NCI-H2107 treated with DMSO at 0.1 percent for 48 hours (cell line): ENCODE measurements around the gene PDE6G.
A peak's percentile ranks its signal among the peaks of the same experiment; 100 is the strongest.

Experiments
- DNase-seq: peaks from one replicate; lab custom pipeline; 2025; ENCODE audit not compliant: unreplicated experiment; lab: John Stamatoyannopoulos, UW

PDE6G gene

GRCh38 chr17:81664051-81664470, 7.7 kb upstream of the PDE6G start:
- no peak for DNase-seq

GRCh38 chr17:81662002-81662401, 5.7 kb upstream of the PDE6G start:
- no peak for DNase-seq

- no peak for DNase-seq
Measured at GRCh38 chr17:81660441-81660840, 4.1 kb upstream of the PDE6G start.

GRCh38 chr17:81659038-81659437, 2.7 kb upstream of the PDE6G start:
- no peak for DNase-seq

GRCh38 chr17:81656835-81657234, 493 bp upstream of the PDE6G start:
- no peak for DNase-seq

- DNase-seq, result no peak
Measured at GRCh38 chr17:81655378-81656117, 794 bp downstream of the PDE6G start.

GRCh38 chr17:81652906-81653771, 3.2 kb downstream of the PDE6G start:
- no peak for DNase-seq

- no peak for DNase-seq
Measured at GRCh38 chr17:81651692-81652091, 4.7 kb downstream of the PDE6G start.

- DNase-seq, result no peak
Measured at GRCh38 chr17:81650951-81651350, 5.4 kb downstream of the PDE6G start.

GRCh38 chr17:81648707-81649085, 7.6 kb downstream of the PDE6G start:
- DNase-seq, result no peak

- DNase-seq, result no peak
Measured at GRCh38 chr17:81648013-81648706, 8.2 kb downstream of the PDE6G start.

GRCh38 chr17:81647640-81648012, 8.7 kb downstream of the PDE6G start:
- no peak for DNase-seq

- DNase-seq, result no peak
Measured at GRCh38 chr17:81646869-81647600, 9.3 kb downstream of the PDE6G start.

- DNase-seq, result no peak
Measured at GRCh38 chr17:81644976-81645952, 11.1 kb downstream of the PDE6G start.

- DNase-seq, result no peak
Measured at GRCh38 chr17:81644496-81644895, 11.8 kb downstream of the PDE6G start.

GRCh38 chr17:81641825-81642489, 14.4 kb downstream of the PDE6G start:
- no peak for DNase-seq

GRCh38 chr17:81640011-81640410, 16.3 kb downstream of the PDE6G start:
- DNase-seq, result no peak

- no peak for DNase-seq
Measured at GRCh38 chr17:81638683-81639082, 17.7 kb downstream of the PDE6G start.

GRCh38 chr17:81636505-81637288, 19.6 kb downstream of the PDE6G start, which contains the start of the genes NPLOC4 and TSPAN10:
Gene NPLOC4 (minus strand): TSS chr17:81637112. CDS start chr17:81636930, 182 bp downstream.
Gene TSPAN10 (plus strand): TSS chr17:81637196. CDS start chr17:81642413, 5,217 bp downstream.
- peak; percentile 42 for DNase-seq
